ENCODE data around the gene CEP97.

CEP97 gene

DNA sequence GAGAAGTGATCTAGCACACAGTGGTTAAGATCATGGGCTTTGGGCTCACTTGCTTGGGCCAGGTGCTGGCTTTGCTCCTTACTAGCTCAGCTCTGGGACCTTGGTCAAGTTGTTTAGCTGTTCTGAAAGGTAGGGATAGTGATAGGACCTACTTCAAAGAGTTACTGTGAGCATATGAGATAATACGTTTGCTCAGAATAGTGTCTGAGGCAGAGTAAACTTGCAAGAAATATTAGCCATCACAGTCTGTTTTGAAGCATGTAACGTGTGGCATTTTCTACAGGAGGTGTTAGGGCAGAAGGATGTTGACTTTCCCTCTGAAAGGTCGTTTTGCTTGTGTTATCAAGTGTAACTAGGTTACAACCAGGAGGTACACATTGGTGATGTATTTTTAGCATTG, 90.4 kb downstream of the CEP97 start:
- DNase-seq (ENCODE audit: extremely low read depth, low read depth), result no peak
- TF ChIP-seq CTCF (IDR thresholded peaks at IDR 0.05; ENCODE audit: low read depth, low read length), result no peak

GRCh38 chr3:101816215-101817149, 92.1 kb downstream of the CEP97 start:
- TF ChIP-seq CTCF (IDR thresholded peaks at IDR 0.05; ENCODE audit: low read depth, low read length), result no peak
- DNase-seq (ENCODE audit: extremely low read depth, low read depth), result no peak

- no peak for TF ChIP-seq CTCF (IDR thresholded peaks at IDR 0.05; ENCODE audit: low read depth, low read length)
Measured at GRCh38 chr3:101817992-101818391, 93.6 kb downstream of the CEP97 start.

GRCh38 chr3:101819649-101820206, 95.3 kb downstream of the CEP97 start:
- DNase-seq (ENCODE audit: extremely low read depth, low read depth), result no peak
- no peak for TF ChIP-seq CTCF (IDR thresholded peaks at IDR 0.05; ENCODE audit: low read depth, low read length)

More at GRCh38 chr3:101817992-101818391, 93.6 kb downstream of the CEP97 start:
- no peak for DNase-seq (ENCODE audit: extremely low read depth, low read depth)
